ENCODE measurements around the gene SEC14L5. TPM values are rescaled to one million over a fixed set of nuclear protein-coding genes. Genes with fewer than 3 reads are reported as not detected.

The SEC14L5 gene
- total and polyA plus RNA-seq, 2 of the 4 experiments (the other 2 are of a cell fraction): 0.07 TPM; not detected in 1

GRCh38 chr16:4927661-4928060 is 30.5 kb upstream of the SEC14L5 start:
- Histone ChIP-seq H3K14ac (replicated peaks; ENCODE audit: low read depth, low read length) (no peak overlapping the region), H3K36me3 (ENCODE audit: control insufficient read depth, insufficient read depth, low read length) (no peaks in the 10 kb centered on the region), H4K91ac (ENCODE audit: insufficient read depth, low read depth, low read length) (no peak overlapping the region), H3K27ac (ENCODE audit: insufficient read depth, low read length) (no peak overlapping the region), H3K79me1 (ENCODE audit: low read depth in 1 of 2, low read length in 2 of 2) (no peaks in the 10 kb centered on the region), H4K5ac (ENCODE audit: low read depth, low read length) (no peak overlapping the region), H2BK20ac (ENCODE audit: low read depth, low read length) (no peak overlapping the region), H3K4me2 (ENCODE audit: low read depth, low read length) (no peak overlapping the region), H2AFZ (replicated peaks; ENCODE audit: low read length, poor library complexity) (no peak overlapping the region), H3K4me1 (ENCODE audit: control insufficient read depth, insufficient read depth, low read length) (no peaks in the 10 kb centered on the region), H3K9ac (ENCODE audit: low read depth, low read length) (no peak overlapping the region), H2BK15ac (ENCODE audit: low read depth, low read length) (no peak overlapping the region), H3K23ac (ENCODE audit: low read depth, low read length) (no peak overlapping the region), H3K4ac (ENCODE audit: low read depth, low read length) (no peak overlapping the region), H3K9me3 (ENCODE audit: control insufficient read depth, insufficient read depth, low read length) (peaks cover 10% of the 10 kb centered on the region), H2AK5ac (ENCODE audit: low read depth, low read length) (no peak overlapping the region), H2BK120ac (ENCODE audit: low read depth, low read length) (no peak overlapping the region), H3K9me1 (ENCODE audit: insufficient read depth, low read length) (no peaks in the 10 kb centered on the region), H4K8ac (ENCODE audit: low read depth in 2 of 2, low read length in 2 of 2) (no peak overlapping the region), H3K18ac (ENCODE audit: low read depth, low read length) (no peak overlapping the region), H2BK5ac (ENCODE audit: low read depth, low read length, poor library complexity, severe bottlenecking) (no peak overlapping the region), H3K4me3 (ENCODE audit: insufficient read depth, low read depth, low read length) (no peak overlapping the region), H3K27me3 (ENCODE audit: control insufficient read depth, insufficient read depth, low read length) (peaks cover 35% of the 10 kb centered on the region), H4K20me1 (ENCODE audit: insufficient read depth, low read length) (no peaks in the 10 kb centered on the region), H3K56ac (ENCODE audit: extremely low read depth, insufficient read depth, low read length) (no peak overlapping the region), H2AK9ac (replicated peaks; ENCODE audit: low read depth, low read length, poor library complexity) (no peak overlapping the region)
- DNase-seq (no peak), ATAC-seq (ENCODE audit: low read depth) (no peak)
- TF ChIP-seq RCOR1 (IDR thresholded peaks at IDR 0.05; ENCODE audit: insufficient replicate concordance, low read length) (no peak), MAFK (IDR thresholded peaks at IDR 0.05; ENCODE audit: low read depth, low read length) (no peak), FOS (IDR thresholded peaks at IDR 0.05; ENCODE audit: low read depth, low read length) (no peak), SMC3 (IDR thresholded peaks at IDR 0.05; ENCODE audit: low read depth, low read length) (no peak), RFX5 (IDR thresholded peaks at IDR 0.05; ENCODE audit: low read depth, low read length) (no peak), CTCF (conservative IDR thresholded peaks at IDR 0.05; ENCODE audit: low read depth, low read length) (no peak), MAZ (IDR thresholded peaks at IDR 0.05; ENCODE audit: borderline replicate concordance, low read depth, low read length) (no peak), RAD21 (IDR thresholded peaks at IDR 0.05; ENCODE audit: low read length) (no peak), BHLHE40 (IDR thresholded peaks at IDR 0.05; ENCODE audit: low read depth, low read length) (no peak), NFE2L2 (IDR thresholded peaks at IDR 0.05; ENCODE audit: low read depth, low read length) (no peak), POLR2A (IDR thresholded peaks at IDR 0.05; ENCODE audit: low read depth, low read length) (no peak), CEBPB (IDR thresholded peaks at IDR 0.05; ENCODE audit: low read depth, low read length) (no peak), CHD1 (IDR thresholded peaks at IDR 0.05; ENCODE audit: low read depth, low read length) (no peak), MXI1 (IDR thresholded peaks at IDR 0.05; ENCODE audit: borderline replicate concordance, low read depth, low read length) (no peak)
- TF ChIP-seq, protein P1, sequence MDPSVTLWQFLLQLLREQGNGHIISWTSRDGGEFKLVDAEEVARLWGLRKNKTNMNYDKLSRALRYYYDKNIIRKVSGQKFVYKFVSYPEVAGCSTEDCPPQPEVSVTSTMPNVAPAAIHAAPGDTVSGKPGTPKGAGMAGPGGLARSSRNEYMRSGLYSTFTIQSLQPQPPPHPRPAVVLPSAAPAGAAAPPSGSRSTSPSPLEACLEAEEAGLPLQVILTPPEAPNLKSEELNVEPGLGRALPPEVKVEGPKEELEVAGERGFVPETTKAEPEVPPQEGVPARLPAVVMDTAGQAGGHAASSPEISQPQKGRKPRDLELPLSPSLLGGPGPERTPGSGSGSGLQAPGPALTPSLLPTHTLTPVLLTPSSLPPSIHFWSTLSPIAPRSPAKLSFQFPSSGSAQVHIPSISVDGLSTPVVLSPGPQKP (IDR thresholded peaks at IDR 0.05; ENCODE audit: borderline replicate concordance, low read depth, low read length): no peak
- TF ChIP-seq, protein P2, sequence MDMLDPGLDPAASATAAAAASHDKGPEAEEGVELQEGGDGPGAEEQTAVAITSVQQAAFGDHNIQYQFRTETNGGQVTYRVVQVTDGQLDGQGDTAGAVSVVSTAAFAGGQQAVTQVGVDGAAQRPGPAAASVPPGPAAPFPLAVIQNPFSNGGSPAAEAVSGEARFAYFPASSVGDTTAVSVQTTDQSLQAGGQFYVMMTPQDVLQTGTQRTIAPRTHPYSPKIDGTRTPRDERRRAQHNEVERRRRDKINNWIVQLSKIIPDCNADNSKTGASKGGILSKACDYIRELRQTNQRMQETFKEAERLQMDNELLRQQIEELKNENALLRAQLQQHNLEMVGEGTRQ (IDR thresholded peaks at IDR 0.05; ENCODE audit: low read depth, low read length): no peak
- ChIA-PET POLR2A (ENCODE audit: unreplicated experiment) (no interaction called here), CTCF (no interaction called here)
- 60% methylated on average over 1 of the region's 2 CpGs; no CpG with 5 or more reads in 1 of the 2 experiments for WGBS, 2 experiments (ENCODE audit: extremely low coverage in 2 of 2, insufficient read length in 1 of 2)
- in situ Hi-C loops (cut with MboI; ENCODE audit: low sequenced_read_pairs): no loop called here
- dilution Hi-C loops (cut with HindIII; ENCODE audit: low sequenced_read_pairs, unreplicated experiment): no loop called here
- intact Hi-C loops (cut with micrococcal nuclease): no loop called here
- no TSS peak for BruUV-seq (replicated peaks)
